Parathyroid adenoma (tissue), 2 donors: ENCODE measurements around the gene COMT.

Experiments used
- H2AFZ ChIP-seq: fragments of 300-600 bp; sonication (generic); one replicate; pipeline ENCODE4 v1.7.0; 2017; ENCODE audit warnings: antibody characterized with exemption, mild to moderate bottlenecking
- H3K27ac ChIP-seq: fragments of 300-600 bp; sonication (generic); one replicate; pipeline ENCODE4 v1.7.0; 2017
- H3K27me3 ChIP-seq: fragments of 300-600 bp; sonication (generic); one replicate; pipeline ENCODE4 v1.7.0; 2017; ENCODE audit warnings: low read length; ENCODE audit not compliant: control insufficient read depth, insufficient read depth
- H3K36me3 ChIP-seq: fragments of 300-600 bp; sonication (generic); one replicate; pipeline ENCODE4 v1.7.0; 2017; ENCODE audit warnings: low read length; ENCODE audit not compliant: control insufficient read depth, insufficient read depth
- H3K4me1 ChIP-seq: fragments of 300-600 bp; sonication (generic); one replicate; pipeline ENCODE4 v1.7.0; 2017; ENCODE audit warnings: control low read depth
- H3K4me2 ChIP-seq: fragments of 300-600 bp; sonication (generic); one replicate; pipeline ENCODE4 v1.7.0; 2017; ENCODE audit warnings: low read length
- H3K4me3 ChIP-seq: fragments of 300-600 bp; sonication (generic); one replicate; pipeline ENCODE4 v1.7.0; 2017; ENCODE audit warnings: low read depth, low read length
- H3K79me2 ChIP-seq: fragments of 300-600 bp; sonication (generic); one replicate; pipeline ENCODE4 v1.7.0; 2017; ENCODE audit warnings: control low read depth
- H3K9ac ChIP-seq: fragments of 300-600 bp; sonication (generic); one replicate; pipeline ENCODE4 v1.7.0; 2017; ENCODE audit warnings: mild to moderate bottlenecking
- H3K9me3 ChIP-seq: fragments of 300-600 bp; sonication (generic); one replicate; pipeline ENCODE4 v1.7.0; 2017; ENCODE audit warnings: low read length; ENCODE audit not compliant: control insufficient read depth
- TF ChIP-seq, protein P1 (sequence below): fragments of 300-600 bp; sonication (generic); IDR thresholded peaks from one replicate; pipeline ENCODE4 v1.7.0; 2017; ENCODE audit warnings: antibody characterized with exemption, mild to moderate bottlenecking
- donor health status: primary hyperparathyroidism.

Gene COMT

DNA sequence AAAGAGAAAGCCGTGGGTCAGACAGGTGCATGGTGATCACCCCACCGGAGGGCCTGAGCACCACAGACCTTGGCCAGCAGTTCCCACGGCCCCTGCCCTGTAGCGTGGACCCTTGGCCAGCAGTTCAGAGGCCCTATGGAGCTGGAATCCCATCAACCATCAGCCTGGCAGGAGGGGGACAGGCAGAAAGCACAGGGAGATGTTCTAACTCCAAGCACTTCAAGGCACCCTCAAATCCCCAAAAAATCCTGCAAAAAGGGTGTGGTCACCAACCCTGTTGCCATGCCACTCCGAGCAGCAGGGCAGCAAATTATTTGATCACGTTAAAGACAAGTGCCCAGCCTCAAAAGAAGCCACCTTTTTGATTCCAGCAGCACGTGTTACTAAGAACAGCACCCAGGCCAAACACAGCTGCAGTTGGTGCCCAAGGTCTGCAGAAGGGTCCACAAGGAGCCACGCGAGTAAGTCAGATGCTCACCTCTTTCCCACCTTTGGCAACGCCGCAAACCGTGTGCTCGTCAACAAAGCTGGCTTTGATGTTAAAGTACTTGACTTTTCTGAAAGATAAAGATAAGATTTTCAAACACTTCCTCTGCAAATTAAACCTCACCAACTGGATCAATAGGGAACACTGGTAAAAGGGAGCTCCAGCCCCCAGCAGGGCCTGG lies 26.2 kb upstream of the COMT start:
- no peaks in the 10 kb centered on the region for H3K27me3 ChIP-seq
- H3K4me2 ChIP-seq: no peak overlapping the region
- no peaks in the 10 kb centered on the region for H3K79me2 ChIP-seq
- H2AFZ ChIP-seq: no peak overlapping the region
- no peak overlapping the region for H3K27ac ChIP-seq
- TF ChIP-seq, protein P1, sequence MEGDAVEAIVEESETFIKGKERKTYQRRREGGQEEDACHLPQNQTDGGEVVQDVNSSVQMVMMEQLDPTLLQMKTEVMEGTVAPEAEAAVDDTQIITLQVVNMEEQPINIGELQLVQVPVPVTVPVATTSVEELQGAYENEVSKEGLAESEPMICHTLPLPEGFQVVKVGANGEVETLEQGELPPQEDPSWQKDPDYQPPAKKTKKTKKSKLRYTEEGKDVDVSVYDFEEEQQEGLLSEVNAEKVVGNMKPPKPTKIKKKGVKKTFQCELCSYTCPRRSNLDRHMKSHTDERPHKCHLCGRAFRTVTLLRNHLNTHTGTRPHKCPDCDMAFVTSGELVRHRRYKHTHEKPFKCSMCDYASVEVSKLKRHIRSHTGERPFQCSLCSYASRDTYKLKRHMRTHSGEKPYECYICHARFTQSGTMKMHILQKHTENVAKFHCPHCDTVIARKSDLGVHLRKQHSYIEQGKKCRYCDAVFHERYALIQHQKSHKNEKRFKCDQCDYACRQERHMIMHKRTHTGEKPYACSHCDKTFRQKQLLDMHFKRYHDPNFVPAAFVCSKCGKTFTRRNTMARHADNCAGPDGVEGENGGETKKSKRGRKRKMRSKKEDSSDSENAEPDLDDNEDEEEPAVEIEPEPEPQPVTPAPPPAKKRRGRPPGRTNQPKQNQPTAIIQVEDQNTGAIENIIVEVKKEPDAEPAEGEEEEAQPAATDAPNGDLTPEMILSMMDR: no peak
- no peak overlapping the region for H3K9ac ChIP-seq
- no peaks in the 10 kb centered on the region for H3K9me3 ChIP-seq
- no peak overlapping the region for H3K4me3 ChIP-seq
- no peaks in the 10 kb centered on the region for H3K4me1 ChIP-seq
- no peaks in the 10 kb centered on the region for H3K36me3 ChIP-seq

DNA sequence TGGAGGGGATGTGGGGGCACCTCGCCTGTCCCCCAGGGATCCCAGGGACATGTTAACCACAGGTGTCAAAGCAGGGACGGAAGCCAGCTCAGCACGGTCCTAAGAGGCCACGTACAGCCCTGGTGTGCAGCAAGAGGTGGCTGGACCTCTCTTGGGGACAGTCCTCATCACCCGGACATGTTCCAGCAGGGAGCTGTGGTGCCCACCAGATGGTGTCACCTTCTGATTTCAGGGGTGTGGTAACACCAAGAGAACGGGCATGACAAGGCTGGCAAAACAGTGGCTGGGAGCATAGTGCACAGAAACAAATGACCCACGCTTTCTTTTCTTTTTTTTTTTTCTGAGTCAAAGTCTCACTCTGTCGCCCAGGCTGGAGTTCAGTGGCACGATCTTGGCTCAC lies 25.6 kb upstream of the COMT start:
- no peak overlapping the region for H3K4me3 ChIP-seq
- H3K4me2 ChIP-seq: no peak overlapping the region
- H3K36me3 ChIP-seq: no peaks in the 10 kb centered on the region

DNA sequence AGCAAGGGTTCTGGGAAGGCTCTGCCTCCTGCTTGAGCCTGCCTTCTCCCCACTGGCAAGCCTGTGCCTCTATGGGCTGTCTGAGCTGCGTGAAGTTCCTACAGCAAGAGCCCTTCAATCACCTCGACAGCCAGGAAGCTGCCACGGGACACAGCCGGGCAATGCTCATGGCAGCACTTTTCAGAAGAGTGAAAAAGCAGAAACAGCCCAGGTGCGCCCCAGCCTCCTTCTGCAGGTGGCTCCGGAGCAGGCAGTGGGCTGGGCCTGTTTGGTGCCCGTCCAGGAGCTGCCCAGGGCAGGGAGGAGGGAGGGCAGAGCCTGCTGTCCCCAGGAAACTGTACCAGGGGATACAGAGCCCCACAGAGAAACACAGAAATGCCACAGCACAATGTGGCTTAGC lies 24.6 kb upstream of the COMT start:
- Histone ChIP-seq H3K4me2 (no peak overlapping the region), H3K36me3 (no peaks in the 10 kb centered on the region), H3K27ac (no peak overlapping the region), H3K4me1 (no peaks in the 10 kb centered on the region), H3K9me3 (no peaks in the 10 kb centered on the region), H3K4me3 (no peak overlapping the region), H2AFZ (no peak overlapping the region), H3K9ac (no peak overlapping the region), H3K79me2 (no peaks in the 10 kb centered on the region), H3K27me3 (no peaks in the 10 kb centered on the region)
- TF ChIP-seq, protein P1: no peak

More for the DNA sequence above, 25.6 kb upstream of the COMT start:
- Histone ChIP-seq H3K4me1 (no peaks in the 10 kb centered on the region), H3K9me3 (no peaks in the 10 kb centered on the region), H3K27ac (no peak overlapping the region), H3K27me3 (no peaks in the 10 kb centered on the region), H3K9ac (no peak overlapping the region), H3K79me2 (no peaks in the 10 kb centered on the region), H2AFZ (no peak overlapping the region)
- TF ChIP-seq, protein P1: no peak

DNA sequence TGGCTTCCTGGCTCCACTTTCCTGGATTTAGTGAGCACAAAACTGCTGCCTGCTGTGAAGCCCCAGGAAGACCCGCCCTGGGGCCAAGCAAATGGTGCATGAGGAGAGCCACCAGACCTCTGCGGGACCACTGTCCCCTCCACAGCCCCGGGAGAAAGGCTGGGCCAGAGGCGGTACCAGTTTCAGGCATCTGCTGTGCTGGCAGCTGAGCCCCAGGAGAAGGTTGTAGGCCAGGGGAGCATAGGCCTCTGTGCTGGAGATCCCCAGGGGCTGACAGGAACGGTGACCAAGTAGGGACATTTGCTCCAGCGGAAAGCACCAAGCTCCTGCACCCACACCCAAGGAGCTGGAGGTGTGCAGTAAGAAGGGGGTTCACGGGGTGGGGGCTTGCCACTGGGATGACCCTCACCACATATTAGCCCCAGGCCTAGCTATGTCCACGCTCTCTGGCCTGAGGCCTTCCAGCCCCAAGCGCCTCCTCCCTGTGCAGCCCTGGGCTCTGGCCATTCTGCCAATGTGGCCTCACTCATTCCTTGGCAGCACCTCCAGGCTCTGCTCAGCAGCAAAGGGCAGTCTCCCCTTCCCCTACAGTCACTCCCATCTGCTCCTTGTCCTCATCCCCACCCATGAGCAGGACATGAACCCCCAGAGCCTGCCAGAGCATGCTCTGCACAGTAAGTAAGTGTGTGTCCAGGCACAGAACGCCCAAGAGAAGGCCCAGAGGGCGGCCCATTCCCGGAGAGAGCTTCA lies 24.0 kb upstream of the COMT start:
- Histone ChIP-seq H3K4me2 (no peak overlapping the region), H2AFZ (no peak overlapping the region), H3K4me1 (no peaks in the 10 kb centered on the region), H3K36me3 (no peaks in the 10 kb centered on the region), H3K9me3 (no peaks in the 10 kb centered on the region), H3K27ac (no peak overlapping the region), H3K79me2 (no peaks in the 10 kb centered on the region), H3K4me3 (no peak overlapping the region), H3K9ac (no peak overlapping the region), H3K27me3 (no peaks in the 10 kb centered on the region)
- TF ChIP-seq, protein P1: no peak
